ENCODE measurements around the gene RILP.

- no peak for TF ChIP-seq CTCF (IDR thresholded peaks at IDR 0.05; ENCODE audit: low read depth, low read length)
- no peak for TF ChIP-seq EZH2phosphoT487 (IDR thresholded peaks at IDR 0.05; ENCODE audit: low read depth)
Observed at GRCh38 chr17:1621273-1621954, 28.3 kb downstream of the RILP start.
